HG03196 (cell line): ENCODE results near the gene TMEM44.
"Not testable (repeated sequence)": the region's sequence is repeated elsewhere in the genome, so short reads cannot be mapped to it uniquely, and the experiment has no call there.

Experiments
- ATAC-seq: cut with Tn5 transposase; IDR thresholded peaks from one replicate; pipeline ENCODE4 v1.9.1; 2021; ENCODE audit not compliant: unreplicated experiment

The TMEM44 gene

GRCh38 chr3:194647747-194648146 lies 14.5 kb upstream of the TMEM44 start:
- no peak for ATAC-seq

GRCh38 chr3:194642769-194643168 lies 9.6 kb upstream of the TMEM44 start:
- ATAC-seq = no peak

GRCh38 chr3:194640829-194641228 lies 7.6 kb upstream of the TMEM44 start:
- no peak for ATAC-seq

GRCh38 chr3:194638991-194639605 lies 5.9 kb upstream of the TMEM44 start:
- no peak for ATAC-seq

- ATAC-seq = no peak
Observed at GRCh38 chr3:194637541-194638400, 4.6 kb upstream of the TMEM44 start.

- ATAC-seq = no peak
Observed at GRCh38 chr3:194637066-194637465, 3.8 kb upstream of the TMEM44 start.

- ATAC-seq = no peak
Observed at GRCh38 chr3:194632809-194633348, 340 bp downstream of the TMEM44 start.

GRCh38 chr3:194632226-194632808 lies 902 bp downstream of the TMEM44 start:
- no peak for ATAC-seq

GRCh38 chr3:194631696-194632095 lies 1.5 kb downstream of the TMEM44 start:
- ATAC-seq = no peak

- not testable (repeated sequence) for ATAC-seq
Observed at GRCh38 chr3:194630681-194631080, 2.5 kb downstream of the TMEM44 start.

- no peak for ATAC-seq
Observed at GRCh38 chr3:194624956-194625355, 8.3 kb downstream of the TMEM44 start.

- no peak for ATAC-seq
Observed at GRCh38 chr3:194623449-194624290, 9.5 kb downstream of the TMEM44 start.

- no peak for ATAC-seq
Observed at GRCh38 chr3:194622621-194623340, 10.4 kb downstream of the TMEM44 start.

- no peak for ATAC-seq
Observed at GRCh38 chr3:194621947-194622346, 11.3 kb downstream of the TMEM44 start.

- ATAC-seq = no peak
Observed at GRCh38 chr3:194620196-194620595, 13.0 kb downstream of the TMEM44 start.

GRCh38 chr3:194619741-194620140 lies 13.5 kb downstream of the TMEM44 start:
- no peak for ATAC-seq

GRCh38 chr3:194618858-194619608 lies 14.2 kb downstream of the TMEM44 start:
- ATAC-seq = no peak

- no peak for ATAC-seq
Observed at GRCh38 chr3:194617827-194618226, 15.4 kb downstream of the TMEM44 start.

- no peak for ATAC-seq
Observed at GRCh38 chr3:194617143-194617671, 16.0 kb downstream of the TMEM44 start.
